C4-2B (cell line): ENCODE data around the gene EXOC6.

Experiments used
- H3K27ac ChIP-seq: fragments of 450-650 bp; 2 replicates; pipeline ENCODE4 v1.5.1; 2017
- ZFX ChIP-seq: fragments of 450-650 bp; IDR thresholded peaks from 2 replicates; pipeline ENCODE4 v1.6.1; 2017
- TF ChIP-seq, protein P1 (sequence below): fragments of 450-650 bp; conservative IDR thresholded peaks from 2 replicates; pipeline ENCODE4 v1.5.1; 2017; ENCODE audit warnings: mild to moderate bottlenecking

EXOC6 gene

DNA sequence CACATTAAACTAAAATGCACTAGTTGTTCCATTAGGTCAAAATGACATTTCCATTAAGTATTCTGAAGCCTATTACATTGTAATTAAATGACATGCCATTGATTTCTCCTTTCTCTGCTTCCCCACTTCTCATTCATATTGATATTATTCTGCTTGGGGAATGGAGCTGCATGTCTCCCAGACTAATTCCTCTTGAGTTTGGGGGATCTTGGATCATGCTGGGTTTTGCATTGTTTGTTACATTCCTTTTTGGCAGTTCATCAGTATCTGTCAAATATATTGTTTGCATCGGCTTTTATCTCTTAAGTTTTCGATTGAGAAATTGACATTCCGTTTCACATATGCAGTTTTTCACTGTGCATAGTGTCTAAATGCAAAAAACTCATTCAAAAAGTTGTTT, 147.2 kb downstream of the EXOC6 start:
- TF ChIP-seq, protein P1, sequence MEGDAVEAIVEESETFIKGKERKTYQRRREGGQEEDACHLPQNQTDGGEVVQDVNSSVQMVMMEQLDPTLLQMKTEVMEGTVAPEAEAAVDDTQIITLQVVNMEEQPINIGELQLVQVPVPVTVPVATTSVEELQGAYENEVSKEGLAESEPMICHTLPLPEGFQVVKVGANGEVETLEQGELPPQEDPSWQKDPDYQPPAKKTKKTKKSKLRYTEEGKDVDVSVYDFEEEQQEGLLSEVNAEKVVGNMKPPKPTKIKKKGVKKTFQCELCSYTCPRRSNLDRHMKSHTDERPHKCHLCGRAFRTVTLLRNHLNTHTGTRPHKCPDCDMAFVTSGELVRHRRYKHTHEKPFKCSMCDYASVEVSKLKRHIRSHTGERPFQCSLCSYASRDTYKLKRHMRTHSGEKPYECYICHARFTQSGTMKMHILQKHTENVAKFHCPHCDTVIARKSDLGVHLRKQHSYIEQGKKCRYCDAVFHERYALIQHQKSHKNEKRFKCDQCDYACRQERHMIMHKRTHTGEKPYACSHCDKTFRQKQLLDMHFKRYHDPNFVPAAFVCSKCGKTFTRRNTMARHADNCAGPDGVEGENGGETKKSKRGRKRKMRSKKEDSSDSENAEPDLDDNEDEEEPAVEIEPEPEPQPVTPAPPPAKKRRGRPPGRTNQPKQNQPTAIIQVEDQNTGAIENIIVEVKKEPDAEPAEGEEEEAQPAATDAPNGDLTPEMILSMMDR = no peak
- no peak for TF ChIP-seq ZFX
- H3K27ac ChIP-seq = no peak overlapping the region

DNA sequence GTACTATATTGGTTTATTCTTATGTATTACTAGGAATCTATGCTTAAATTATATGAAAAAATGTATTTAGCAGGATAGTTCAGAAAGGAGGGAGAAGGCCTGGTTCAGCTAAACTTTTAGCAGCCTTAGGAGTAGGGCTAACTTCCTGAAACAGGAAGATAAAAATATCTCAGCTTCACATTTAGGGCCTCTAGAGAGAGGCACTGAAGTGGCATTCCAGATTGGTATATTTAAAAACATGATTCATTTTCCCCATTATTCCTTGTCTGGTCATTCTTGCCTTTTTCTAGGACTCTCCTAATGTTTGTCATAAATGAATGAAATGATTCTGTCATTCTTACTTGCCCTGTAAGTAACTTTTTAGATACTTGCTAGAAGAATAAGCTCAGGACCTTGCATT, 149.3 kb downstream of the EXOC6 start:
- no peak for TF ChIP-seq ZFX
- TF ChIP-seq, protein P1 = no peak
- no peak overlapping the region for H3K27ac ChIP-seq

- no peak for TF ChIP-seq ZFX
- TF ChIP-seq, protein P1 = no peak
- no peak overlapping the region for H3K27ac ChIP-seq
These were observed 150.9 kb downstream of the EXOC6 start for GRCh38 chr10:92999191-92999590.

DNA sequence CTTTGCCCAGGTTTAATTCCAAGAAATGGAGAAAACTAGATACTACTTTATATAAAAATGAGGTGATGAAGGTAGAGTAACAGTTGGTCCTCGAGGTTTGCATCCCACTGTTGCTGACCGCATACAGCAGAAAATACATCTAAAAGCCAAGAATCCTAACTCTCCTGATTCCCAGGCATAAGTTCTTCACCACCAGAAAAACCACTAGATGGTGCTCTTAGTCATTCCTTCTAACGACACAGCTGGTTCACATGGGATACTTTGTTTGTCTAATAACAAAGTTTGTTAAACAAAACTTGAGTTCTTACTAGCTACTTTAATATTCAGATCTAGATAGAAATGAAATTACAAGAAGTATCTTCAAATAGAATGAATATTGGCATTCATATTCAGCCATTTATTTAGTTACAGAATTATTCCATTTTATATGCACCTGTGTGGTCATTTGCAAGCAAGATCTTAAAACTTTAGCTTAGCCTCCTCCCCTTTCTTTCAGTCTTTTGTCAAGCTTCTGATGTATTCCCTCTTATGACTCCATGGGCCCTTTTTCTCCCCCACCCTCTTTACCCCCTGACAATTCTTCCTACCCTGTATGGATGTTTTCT, 158.2 kb downstream of the EXOC6 start:
- TF ChIP-seq, protein P1 = peak; percentile 89
- TF ChIP-seq ZFX = no peak
- H3K27ac ChIP-seq = no peak overlapping the region

- TF ChIP-seq ZFX = no peak
- TF ChIP-seq, protein P1 = no peak
- H3K27ac ChIP-seq = no peak overlapping the region
These were observed 167.4 kb downstream of the EXOC6 start for GRCh38 chr10:93015722-93016121.

GRCh38 chr10:93023013-93023650, 174.8 kb downstream of the EXOC6 start:
- no peak for TF ChIP-seq ZFX
- TF ChIP-seq, protein P1 = no peak
- no peak overlapping the region for H3K27ac ChIP-seq

- H3K27ac ChIP-seq = no peak overlapping the region
- TF ChIP-seq, protein P1 = no peak
- no peak for TF ChIP-seq ZFX
These were observed 177.8 kb downstream of the EXOC6 start for GRCh38 chr10:93026072-93026471.
